HG03064 (cell line): ENCODE data around the gene PCDHA9.
"Not testable (repeated sequence)": the region's sequence is repeated elsewhere in the genome, so short reads cannot be mapped to it uniquely, and the experiment has no call there.

Experiments used
- ATAC-seq: cut with Tn5 transposase; IDR thresholded peaks from one replicate; pipeline ENCODE4 v1.9.1; 2021; ENCODE audit warnings: low read depth; ENCODE audit not compliant: unreplicated experiment

PCDHA9 gene

DNA sequence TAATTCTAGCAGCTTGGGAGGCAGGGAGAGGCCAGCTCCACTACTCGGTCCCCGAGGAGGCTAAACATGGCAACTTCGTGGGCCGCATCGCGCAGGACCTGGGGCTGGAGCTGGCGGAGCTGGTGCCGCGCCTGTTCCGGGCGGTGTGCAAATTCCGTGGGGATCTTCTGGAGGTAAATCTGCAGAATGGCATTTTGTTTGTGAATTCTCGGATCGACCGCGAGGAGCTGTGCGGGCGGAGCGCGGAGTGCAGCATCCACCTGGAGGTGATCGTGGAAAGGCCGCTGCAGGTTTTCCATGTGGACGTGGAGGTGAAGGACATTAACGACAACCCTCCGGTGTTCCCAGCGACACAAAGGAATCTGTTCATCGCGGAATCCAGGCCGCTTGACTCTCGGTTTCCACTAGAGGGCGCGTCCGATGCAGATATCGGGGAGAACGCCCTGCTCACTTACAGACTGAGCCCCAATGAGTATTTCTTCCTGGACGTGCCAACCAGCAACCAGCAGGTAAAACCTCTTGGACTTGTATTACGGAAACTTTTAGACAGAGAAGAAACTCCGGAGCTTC lies 13.7 kb upstream of the PCDHA9 start:
- not testable (repeated sequence) for ATAC-seq

DNA sequence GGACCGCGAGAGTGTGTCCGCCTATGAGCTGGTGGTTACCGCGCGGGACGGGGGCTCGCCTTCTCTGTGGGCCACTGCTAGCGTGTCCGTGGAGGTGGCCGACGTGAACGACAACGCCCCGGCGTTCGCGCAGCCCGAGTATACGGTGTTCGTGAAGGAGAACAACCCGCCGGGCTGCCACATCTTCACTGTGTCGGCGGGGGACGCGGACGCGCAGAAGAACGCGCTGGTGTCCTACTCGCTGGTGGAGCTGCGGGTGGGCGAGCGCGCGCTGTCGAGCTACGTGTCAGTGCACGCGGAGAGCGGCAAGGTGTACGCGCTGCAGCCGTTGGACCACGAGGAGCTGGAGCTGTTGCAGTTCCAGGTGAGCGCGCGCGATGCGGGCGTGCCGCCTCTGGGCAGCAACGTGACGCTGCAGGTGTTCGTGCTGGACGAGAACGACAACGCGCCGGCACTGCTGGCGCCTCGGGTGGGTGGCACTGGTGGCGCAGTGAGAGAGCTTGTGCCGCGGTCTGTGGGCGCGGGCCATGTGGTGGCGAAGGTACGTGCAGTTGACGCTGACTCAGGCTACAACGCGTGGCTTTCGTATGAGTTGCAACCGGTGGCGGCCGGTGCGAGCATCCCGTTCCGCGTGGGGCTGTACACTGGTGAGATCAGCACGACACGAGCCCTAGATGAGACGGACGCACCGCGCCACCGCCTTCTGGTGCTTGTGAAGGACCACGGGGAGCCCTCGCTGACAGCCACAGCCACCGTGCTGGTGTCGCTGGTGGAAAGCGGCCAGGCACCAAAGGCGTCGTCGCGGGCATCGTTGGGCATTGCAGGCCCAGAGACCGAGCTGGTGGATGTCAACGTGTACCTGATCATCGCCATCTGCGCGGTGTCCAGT lies 12.3 kb upstream of the PCDHA9 start:
- ATAC-seq: no peak

DNA sequence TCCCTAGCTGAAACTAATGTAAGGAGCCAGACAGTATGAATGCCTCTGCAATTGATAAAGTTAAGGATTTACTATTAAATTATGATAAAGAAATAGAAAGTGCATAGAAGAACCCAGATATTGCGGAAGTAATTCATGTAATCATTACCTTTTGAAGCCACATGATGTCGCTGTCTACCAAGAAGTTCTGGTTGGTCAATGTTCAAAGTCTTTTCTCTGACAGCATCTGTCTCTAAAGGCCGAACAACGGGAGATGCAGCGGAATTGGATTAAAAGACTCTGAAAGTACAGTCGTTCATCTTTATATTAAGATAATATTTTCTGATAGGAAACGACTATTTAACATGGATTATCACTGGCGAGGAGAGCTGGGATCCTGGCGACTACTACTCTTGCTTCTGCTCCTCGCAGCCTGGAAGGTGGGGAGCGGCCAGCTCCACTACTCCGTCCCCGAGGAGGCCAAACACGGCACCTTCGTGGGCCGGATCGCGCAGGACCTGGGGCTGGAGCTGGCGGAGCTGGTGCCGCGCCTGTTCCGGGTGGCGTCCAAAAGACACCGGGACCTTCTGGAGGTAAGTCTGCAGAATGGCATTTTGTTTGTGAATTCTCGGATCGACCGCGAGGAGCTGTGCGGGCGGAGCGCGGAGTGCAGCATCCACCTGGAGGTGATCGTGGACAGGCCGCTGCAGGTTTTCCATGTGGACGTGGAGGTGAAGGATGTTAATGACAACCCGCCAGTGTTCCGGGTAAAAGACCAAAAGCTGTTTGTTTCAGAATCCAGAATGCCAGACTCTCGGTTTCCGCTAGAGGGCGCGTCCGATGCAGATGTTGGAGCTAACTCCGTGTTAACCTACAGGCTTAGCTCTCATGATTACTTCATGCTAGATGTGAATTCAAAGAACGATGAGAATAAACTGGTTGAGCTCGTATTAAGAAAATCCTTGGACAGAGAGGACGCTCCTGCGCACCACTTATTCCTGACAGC lies 6.9 kb upstream of the PCDHA9 start, which contains the start of gene PCDHA8:
TSS of gene PCDHA8 (plus strand) at position 210 of the 985 bp plus-strand sequence. CDS start at position 345, 135 bp downstream.
- ATAC-seq: no peak

DNA sequence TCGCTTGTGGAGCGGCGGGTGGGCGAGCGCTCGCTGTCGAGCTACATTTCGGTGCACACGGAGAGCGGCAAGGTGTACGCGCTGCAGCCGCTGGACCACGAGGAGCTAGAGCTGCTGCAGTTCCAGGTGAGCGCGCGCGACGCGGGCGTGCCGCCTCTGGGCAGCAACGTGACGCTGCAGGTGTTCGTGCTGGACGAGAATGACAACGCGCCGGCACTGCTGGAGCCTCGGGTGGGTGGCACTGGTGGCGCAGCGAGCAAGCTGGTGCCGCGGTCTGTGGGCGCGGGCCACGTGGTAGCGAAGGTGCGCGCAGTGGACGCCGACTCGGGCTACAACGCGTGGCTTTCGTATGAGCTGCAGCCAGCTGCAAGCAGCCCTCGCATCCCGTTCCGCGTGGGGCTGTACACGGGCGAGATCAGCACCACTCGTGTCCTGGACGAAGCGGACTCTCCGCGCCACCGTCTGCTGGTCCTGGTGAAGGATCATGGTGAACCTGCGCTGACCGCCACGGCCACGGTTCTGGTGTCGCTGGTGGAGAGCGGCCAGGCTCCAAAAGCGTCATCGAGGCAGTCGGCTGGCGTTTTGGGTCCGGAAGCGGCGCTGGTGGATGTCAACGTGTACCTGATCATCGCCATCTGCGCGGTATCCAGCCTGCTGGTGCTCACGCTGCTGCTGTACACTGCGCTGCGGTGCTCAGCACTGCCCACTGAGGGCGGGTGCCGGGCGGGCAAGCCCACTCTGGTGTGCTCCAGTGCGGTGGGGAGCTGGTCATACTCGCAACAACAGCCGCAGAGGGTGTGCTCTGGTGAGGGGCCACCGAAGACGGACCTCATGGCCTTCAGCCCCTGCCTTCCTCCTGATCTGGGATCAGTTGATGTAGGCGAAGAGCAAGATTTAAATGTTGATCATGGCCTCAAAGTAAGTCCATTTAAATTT lies 5.1 kb upstream of the PCDHA9 start:
- no peak for ATAC-seq

DNA sequence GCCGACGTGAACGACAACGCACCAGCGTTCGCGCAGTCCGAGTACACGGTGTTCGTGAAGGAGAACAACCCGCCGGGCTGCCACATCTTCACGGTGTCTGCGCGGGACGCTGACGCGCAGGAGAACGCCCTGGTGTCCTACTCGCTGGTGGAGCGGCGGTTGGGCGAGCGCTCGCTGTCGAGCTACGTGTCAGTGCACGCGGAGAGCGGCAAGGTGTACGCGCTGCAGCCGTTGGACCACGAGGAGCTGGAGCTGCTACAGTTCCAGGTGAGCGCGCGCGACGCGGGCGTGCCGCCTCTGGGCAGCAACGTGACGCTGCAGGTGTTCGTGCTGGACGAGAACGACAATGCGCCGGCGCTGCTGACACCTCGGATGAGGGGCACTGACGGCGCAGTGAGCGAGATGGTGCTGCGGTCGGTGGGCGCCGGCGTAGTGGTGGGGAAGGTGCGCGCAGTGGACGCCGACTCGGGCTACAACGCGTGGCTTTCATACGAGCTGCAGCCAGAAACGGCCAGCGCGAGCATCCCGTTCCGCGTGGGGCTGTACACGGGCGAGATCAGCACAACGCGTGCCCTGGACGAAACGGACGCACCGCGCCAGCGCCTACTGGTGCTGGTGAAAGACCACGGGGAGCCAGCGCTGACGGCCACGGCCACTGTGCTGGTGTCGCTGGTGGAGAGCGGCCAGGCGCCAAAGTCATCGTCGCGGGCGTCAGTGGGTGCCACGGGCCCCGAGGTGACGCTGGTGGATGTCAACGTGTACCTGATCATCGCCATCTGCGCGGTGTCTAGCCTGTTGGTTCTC lies 1.9 kb downstream of the PCDHA9 start:
- ATAC-seq: not testable (repeated sequence)

DNA sequence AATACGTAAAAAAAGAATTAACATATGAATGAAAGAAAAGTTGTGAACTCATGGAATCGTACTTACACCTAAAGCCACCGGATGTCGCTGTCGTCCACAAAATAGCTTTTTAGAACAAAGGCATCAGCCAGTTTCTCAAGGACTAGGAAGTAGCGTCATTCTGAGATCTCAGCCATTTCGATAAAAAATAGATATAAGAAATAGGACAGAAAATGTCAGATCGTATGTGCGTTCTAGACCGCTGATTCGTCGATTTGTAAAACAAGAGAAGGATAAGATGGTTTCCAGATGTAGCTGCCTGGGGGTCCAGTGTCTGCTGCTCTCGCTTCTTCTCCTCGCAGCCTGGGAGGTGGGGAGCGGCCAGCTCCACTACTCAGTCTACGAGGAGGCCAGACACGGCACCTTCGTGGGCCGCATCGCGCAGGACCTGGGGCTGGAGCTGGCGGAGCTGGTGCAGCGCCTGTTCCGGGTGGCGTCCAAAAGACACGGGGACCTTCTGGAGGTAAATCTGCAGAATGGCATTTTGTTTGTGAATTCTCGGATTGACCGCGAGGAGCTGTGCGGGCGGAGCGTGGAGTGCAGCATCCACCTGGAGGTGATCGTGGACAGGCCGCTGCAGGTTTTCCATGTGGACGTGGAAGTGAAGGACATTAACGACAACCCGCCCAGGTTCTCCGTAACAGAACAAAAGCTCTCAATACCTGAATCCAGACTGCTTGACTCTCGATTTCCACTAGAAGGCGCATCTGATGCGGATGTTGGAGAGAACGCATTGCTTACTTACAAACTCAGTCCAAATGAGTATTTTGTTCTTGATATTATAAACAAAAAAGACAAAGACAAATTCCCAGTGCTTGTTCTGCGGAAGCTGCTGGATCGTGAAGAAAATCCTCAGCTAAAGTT lies 7.8 kb downstream of the PCDHA9 start, which contains the start of gene PCDHA10:
TSS of gene PCDHA10 (plus strand) at position 126 of the 903 bp plus-strand sequence. CDS start at position 278, 152 bp downstream.
- no peak for ATAC-seq

DNA sequence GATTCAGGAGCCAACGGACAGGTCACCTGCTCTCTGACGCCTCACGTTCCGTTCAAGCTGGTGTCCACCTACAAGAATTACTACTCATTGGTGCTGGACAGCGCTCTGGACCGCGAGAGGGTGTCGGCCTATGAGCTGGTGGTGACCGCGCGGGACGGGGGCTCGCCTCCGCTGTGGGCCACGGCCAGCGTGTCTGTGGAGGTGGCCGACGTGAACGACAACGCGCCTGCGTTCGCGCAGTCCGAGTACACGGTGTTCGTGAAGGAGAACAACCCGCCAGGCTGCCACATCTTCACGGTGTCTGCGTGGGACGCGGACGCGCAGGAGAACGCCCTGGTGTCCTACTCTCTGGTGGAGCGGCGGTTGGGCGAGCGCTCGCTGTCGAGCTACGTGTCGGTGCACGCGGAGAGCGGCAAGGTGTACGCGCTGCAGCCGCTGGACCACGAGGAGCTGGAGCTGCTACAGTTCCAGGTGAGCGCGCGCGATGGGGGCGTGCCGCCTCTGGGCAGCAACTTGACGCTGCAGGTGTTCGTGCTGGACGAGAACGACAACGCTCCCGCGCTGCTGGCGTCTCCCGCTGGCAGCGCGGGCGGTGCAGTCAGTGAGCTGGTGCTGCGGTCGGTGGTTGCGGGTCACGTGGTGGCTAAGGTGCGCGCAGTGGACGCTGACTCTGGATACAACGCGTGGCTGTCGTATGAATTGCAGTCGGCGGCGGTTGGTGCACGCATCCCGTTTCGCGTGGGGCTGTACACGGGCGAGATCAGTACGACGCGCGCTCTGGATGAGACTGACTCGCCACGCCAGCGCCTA lies 9.2 kb downstream of the PCDHA9 start:
- no peak for ATAC-seq

DNA sequence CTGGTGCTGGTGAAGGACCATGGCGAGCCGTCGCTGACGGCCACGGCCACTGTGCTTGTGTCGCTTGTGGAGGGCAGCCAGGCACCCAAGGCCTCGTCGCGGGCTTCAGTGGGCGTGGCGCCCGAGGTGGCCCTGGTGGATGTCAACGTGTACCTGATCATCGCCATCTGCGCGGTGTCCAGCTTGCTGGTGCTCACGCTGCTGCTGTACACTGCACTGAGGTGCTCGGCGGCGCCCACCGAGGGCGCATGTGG lies 9.7 kb downstream of the PCDHA9 start:
- ATAC-seq: no peak

DNA sequence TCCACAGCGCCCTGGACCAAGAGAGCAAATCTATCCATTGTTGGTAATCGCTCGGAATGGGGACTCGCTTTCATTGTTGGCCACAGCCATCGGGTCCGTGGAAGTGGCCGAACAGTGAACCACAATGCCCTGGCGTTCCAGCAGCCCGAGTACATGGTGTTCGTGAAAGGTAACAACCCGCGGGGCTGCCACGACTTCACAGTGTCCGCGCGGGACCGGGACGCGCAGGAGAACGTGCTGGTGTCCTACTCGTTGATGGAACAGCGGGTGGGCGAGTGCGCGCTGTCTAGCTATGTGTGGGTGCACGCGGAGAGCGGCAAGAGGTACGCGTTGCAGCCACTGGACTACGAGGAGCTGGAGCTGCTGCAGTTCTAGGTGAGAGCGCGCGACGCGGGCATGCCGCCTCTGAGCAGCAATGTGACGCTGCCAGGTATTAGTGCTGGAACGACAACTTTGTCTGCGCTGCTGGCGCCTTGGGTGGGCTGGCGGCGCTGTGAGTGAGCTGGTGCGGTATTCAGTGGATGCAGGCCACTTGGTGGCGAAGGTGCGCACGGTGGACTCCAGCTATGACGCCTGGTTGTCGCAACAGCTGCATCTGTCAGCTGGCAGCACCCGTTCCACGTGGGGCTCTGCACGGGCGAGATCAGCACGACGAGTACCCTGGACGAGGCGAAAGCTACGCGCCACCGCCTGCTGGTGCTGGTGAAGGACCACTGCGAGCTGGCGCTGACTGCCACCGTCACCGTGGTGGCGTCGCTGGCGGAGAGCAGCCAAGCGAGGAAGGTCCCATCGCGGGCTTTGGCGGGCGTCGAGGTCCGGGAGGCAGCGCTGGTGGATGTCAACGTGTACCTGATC lies 14.5 kb downstream of the PCDHA9 start:
- ATAC-seq: no peak

DNA sequence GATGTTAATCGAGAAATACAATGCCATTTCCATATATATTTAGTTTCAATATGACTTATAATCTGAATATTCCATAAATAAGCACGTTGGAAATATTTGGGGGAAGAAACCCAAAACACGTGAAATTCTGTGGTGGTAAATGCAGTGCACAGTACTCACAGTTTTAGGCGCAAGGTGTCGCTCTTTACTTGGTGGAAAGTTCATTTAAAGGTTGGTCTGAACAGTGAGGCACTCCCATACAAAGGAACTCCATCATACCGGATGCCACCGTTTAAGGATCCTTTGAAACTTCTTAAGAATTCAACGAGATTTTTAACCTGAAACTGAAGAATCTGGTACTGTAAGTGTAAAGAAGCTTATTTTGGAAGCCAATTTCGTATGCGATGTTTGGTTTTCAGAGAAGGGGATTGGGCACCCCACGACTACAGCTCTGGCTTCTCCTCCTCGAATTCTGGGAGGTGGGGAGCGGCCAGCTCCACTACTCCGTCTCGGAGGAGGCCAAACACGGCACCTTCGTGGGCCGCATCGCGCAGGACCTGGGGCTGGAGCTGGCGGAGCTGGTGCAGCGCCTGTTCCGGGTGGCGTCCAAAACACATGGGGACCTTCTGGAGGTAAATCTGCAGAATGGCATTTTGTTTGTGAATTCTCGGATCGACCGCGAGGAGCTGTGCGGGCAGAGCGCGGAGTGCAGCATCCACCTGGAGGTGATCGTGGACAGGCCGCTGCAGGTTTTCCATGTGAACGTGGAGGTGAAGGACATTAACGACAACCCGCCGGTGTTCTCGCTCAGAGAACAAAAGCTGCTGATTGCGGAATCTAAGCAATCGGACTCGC lies 20.8 kb downstream of the PCDHA9 start, which contains the start of gene PCDHA11:
TSS of gene PCDHA11 (plus strand) at position 237 of the 834 bp plus-strand sequence. CDS start at position 384, 147 bp downstream.
- ATAC-seq: no peak

DNA sequence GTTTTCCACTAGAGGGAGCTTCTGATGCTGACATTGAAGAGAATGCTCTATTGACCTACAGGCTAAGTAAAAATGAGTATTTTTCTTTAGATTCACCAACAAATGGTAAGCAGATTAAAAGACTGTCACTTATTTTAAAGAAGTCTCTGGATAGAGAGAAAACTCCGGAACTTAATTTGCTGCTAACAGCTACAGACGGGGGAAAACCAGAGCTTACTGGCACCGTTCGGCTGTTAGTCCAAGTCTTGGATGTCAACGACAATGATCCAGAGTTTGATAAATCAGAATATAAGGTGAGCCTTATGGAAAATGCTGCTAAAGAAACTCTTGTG lies 21.3 kb downstream of the PCDHA9 start:
- ATAC-seq: no peak

DNA sequence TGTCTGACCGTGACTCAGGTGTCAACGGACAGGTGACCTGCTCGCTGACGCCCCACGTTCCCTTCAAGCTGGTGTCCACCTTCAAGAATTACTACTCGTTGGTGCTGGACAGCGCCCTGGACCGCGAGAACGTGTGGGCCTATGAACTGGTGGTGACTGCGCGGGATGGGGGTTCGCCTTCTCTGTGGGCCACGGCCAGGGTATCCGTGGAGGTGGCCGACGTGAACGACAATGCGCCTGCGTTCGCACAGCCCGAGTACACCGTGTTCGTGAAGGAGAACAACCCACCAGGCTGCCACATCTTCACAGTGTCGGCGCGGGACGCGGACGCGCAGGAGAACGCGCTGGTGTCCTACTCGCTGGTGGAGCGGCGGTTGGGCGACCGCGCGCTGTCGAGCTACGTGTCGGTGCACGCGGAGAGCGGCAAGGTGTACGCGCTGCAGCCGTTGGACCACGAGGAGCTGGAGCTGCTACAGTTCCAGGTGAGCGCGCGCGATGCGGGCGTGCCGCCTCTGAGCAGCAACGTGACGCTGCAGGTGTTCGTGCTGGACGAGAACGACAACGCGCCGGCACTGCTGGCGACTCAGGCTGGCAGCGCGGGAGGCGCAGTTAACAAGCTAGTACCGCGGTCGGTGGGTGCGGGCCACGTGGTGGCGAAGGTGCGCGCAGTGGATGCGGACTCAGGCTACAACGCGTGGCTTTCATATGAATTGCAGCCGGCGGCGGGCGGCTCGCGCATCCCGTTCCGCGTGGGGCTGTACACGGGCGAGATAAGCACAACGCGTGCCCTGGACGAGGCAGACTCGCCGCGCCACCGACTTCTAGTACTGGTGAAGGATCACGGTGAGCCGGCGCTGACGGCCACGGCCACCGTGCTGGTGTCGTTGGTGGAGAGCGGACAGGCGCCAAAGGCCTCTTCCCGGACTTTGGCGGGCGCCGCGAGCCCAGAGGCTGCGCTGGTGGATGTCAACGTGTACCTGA lies 22.3 kb downstream of the PCDHA9 start:
- no peak for ATAC-seq

DNA sequence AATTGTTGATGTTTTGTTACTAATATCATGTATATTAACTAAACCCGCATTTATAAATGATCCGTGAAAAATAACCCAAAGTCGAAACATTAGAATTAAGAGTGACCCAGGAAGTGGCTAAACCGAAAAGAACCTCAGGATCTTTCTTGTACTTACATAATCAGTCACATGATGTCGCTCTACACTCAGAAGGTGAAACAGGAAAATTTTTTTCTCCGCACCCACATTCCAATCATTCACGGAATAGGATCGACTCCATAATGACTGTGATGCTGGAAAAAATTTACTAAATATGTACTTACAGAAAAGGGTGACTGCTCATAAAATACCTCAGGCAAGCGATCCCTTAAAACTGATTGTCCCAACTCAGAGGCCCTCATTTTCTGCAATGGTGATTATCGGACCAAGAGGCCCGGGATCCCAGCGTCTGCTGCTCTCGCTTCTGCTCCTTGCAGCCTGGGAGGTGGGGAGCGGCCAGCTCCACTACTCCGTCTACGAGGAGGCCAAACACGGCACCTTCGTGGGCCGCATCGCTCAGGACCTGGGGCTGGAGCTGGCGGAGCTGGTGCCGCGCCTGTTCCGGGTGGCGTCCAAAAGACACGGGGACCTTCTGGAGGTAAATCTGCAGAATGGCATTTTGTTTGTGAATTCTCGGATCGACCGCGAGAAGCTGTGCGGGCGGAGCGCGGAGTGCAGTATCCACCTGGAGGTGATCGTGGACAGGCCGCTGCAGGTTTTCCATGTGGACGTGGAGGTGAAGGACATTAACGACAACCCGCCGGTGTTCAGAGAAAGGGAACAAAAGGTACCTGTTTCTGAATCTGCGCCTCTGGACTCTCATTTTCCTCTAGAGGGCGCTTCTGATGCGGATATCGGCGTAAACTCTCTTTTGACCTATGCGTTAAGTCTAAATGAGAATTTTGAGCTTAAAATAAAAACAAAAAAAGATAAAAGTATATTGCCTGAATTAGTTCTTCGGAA lies 27.2 kb downstream of the PCDHA9 start, which contains the start of gene PCDHA12:
TSS of gene PCDHA12 (plus strand) at position 224 of the 981 bp plus-strand sequence. CDS start at position 389, 165 bp downstream.
- ATAC-seq: no peak
